ENCODE results near the gene RAPGEF4. TPM values are rescaled to one million over a fixed set of nuclear protein-coding genes. Genes with fewer than 3 reads are reported as not detected.

The RAPGEF4 gene
- total RNA-seq = 1.2 TPM
- polyA plus RNA-seq (ENCODE audit: insufficient read depth in 1 of 8, insufficient read length in 8 of 8, low replicate concordance in 1 of 8) = 1 to 10 TPM; 1.1 to 2.4 (median 1.5) TPM
- long read RNA-seq, donor 1 = 0 reads
- long read RNA-seq, donor 2 = 0 reads
- long read RNA-seq, donor 3 = 0 reads
- long read RNA-seq, donor 4 = 0 reads
- long read RNA-seq, donor 5 = 0 reads
- long read RNA-seq, donor 6 = 0 reads
- long read RNA-seq, donor 7 = 0 reads
- long read RNA-seq, donor 8 = 0 reads
- long read RNA-seq, donor 9 = 0 reads
- long read RNA-seq, donor 10 = 0 reads
- long read RNA-seq, donor 11 = 0 reads

DNA sequence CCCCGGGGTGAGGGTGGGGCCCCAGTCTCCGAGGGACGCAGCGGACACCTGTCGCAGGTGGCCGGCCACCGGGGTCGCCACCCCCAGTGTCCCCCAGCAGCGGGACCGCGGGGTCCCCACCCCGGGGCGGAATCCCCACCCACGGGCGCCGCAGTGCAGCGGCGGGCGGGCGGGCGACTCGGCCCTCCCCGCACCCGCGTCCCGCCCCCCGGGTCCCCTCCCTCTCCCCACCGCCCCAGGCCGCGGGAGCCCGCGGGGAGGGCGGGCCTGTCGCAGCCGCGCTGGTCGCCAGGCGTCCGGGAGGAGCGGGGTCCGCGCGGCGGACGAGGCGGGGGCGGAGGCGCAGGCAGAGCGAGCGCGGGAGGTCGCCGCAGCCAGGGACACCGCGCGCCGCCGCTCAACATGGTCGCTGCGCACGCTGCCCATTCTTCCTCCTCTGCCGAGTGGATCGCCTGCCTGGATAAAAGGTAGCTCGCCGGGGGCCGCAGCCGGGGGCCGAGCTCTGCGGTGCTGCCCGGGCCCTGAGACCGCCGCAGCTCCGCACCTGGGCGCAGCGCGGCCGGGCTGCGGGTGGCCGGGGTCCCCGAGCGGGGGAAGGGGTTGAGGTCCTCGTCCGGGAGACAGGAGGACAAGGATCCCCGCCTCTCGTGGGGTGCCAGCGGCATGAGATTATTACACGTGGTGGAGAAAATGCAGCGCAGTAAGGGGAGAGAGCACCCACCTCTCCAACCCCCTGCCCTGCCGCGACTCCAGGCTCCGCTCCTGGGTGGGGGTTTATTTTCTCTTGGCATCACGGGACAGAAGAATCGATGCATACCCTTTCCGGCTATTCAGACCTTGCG, at the start of gene RAPGEF4:
RAPGEF4 (plus strand) TSS at position 264 of the 842 bp plus-strand sequence; CDS start at position 403, 139 bp downstream.
- H3K27ac ChIP-seq (ENCODE audit: low read length) = no peak within 1 kb of the TSS
- H3K9me3 ChIP-seq (replicated peaks; ENCODE audit: control insufficient read depth, low read depth, low read length) = no peaks in the 10 kb centered on the region
- peaks cover 32% of the 10 kb centered on the region for H3K27me3 ChIP-seq (ENCODE audit: control insufficient read depth, insufficient read depth, low read length)
- no peaks in the 10 kb centered on the region for H3K36me3 ChIP-seq (ENCODE audit: control insufficient read depth, insufficient read depth, low read length)
- DNase-seq = peak; percentile 13
- peaks cover 8% of the 10 kb centered on the region for H3K4me1 ChIP-seq (ENCODE audit: control insufficient read depth, insufficient read depth, low read length)
- 0% methylated on average over 49 of the region's 95 CpGs for WGBS (ENCODE audit: insufficient coverage)
- H3K4me3 ChIP-seq (ENCODE audit: low read length) = peak within 1 kb of the TSS; percentile 27

DNA sequence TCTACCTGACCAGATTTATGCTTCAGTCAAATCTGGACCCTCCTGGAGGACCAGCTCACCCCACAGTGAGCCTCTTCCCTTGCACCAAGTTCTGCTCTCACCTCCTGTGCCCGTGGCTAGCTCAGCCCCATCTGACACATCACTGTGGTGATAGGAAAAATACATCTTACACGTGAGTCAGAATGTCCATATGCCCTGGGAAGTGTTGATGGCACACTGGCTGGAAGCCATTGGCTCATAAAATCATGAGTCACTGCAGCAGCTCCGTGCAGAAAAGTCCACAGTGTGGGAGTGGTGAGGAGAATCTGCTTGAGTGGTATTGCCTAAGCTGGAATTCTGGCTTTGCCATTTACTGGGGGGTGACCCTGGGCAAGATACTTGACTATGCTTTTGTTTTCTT, 42.6 kb upstream of the RAPGEF4 start:
- no peaks in the 10 kb centered on the region for H3K4me1 ChIP-seq (ENCODE audit: control insufficient read depth, insufficient read depth, low read length)
- H3K27me3 ChIP-seq (ENCODE audit: control insufficient read depth, insufficient read depth, low read length) = no peaks in the 10 kb centered on the region
- H3K9me3 ChIP-seq (replicated peaks; ENCODE audit: control insufficient read depth, low read depth, low read length) = no peaks in the 10 kb centered on the region
- H3K4me3 ChIP-seq (ENCODE audit: low read length) = no peak overlapping the region
- no peaks in the 10 kb centered on the region for H3K36me3 ChIP-seq (ENCODE audit: control insufficient read depth, insufficient read depth, low read length)
- no peak overlapping the region for H3K27ac ChIP-seq (ENCODE audit: low read length)
- DNase-seq = peak; percentile 43
- 13% methylated on average over 1 of the region's 3 CpGs for WGBS (ENCODE audit: insufficient coverage)

DNA sequence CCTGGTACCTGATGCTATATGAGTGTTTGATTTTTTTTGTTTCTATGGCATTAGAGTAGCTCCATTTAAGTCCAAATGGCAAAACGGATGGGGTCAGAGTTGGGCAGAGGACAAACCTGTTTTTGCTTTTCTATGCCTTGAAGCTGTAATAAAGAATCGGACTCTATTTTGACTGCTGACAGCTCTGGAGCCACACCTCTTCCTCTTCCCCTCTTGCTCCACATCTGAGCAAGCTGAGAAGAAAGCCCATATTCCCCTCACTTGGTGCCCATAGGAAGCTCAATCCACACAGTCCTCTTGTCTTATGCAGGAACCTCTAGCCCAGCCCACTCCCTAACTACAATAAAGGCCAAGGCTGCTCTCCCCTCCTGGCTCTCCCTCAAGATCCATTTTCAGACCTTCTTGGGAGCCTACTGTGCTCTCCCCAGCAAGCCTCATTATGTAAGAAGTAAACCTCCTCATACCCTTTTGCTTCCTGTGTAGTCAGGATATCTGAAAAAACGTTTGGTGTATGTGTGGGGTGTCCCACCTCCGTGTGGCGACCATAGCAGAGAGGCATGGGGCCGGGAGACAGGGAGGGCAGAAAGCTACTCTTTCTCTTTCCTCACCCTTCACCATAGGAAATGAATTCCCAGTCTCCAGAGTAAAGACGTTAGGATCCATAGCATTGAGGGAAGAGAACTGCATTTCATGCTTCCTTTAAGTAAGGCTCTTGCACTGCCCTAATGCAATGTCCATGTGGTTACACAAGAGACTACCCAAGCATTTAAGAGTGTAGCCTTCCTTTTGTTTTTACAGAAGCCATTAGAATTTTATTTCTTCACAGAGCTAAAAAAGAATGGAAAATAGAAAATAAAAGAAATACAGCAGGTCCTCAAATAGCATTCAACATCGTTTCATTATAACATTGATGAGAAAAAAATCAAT, 41.9 kb upstream of the RAPGEF4 start:
- H3K4me3 ChIP-seq (ENCODE audit: low read length) = no peak overlapping the region
- no peak overlapping the region for H3K27ac ChIP-seq (ENCODE audit: low read length)
- H3K4me1 ChIP-seq (ENCODE audit: control insufficient read depth, insufficient read depth, low read length) = no peaks in the 10 kb centered on the region
- no peaks in the 10 kb centered on the region for H3K9me3 ChIP-seq (replicated peaks; ENCODE audit: control insufficient read depth, low read depth, low read length)
- WGBS (ENCODE audit: insufficient coverage) = 88% methylated on average over 1 of the region's 8 CpGs
- no peaks in the 10 kb centered on the region for H3K36me3 ChIP-seq (ENCODE audit: control insufficient read depth, insufficient read depth, low read length)
- DNase-seq = no peak
- H3K27me3 ChIP-seq (ENCODE audit: control insufficient read depth, insufficient read depth, low read length) = no peaks in the 10 kb centered on the region

DNA sequence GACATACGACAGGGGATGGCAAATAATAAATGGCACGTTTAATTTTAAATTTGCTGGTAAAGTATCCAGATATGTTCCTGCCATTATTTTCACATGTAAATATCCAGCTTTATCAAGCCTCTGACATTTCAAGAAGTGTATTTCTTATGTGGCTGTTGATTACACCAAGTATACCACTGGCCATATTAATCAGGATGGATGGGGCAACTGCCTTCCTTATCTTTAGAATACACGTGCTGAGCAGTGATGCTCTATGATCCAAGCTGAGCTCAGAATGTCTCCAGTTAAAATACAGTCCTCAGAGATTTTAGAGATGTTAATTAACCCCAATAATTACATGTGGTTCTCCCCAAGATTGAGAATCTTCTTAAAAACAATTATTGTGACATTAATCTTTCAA, 38.3 kb upstream of the RAPGEF4 start:
- no peak overlapping the region for H3K27ac ChIP-seq (ENCODE audit: low read length)
- no peak for DNase-seq
- H3K4me1 ChIP-seq (ENCODE audit: control insufficient read depth, insufficient read depth, low read length) = no peaks in the 10 kb centered on the region
- no CpG with 5 or more reads among the region's 3 CpGs for WGBS (ENCODE audit: insufficient coverage)
- H3K27me3 ChIP-seq (ENCODE audit: control insufficient read depth, insufficient read depth, low read length) = no peaks in the 10 kb centered on the region
- H3K36me3 ChIP-seq (ENCODE audit: control insufficient read depth, insufficient read depth, low read length) = no peaks in the 10 kb centered on the region
- H3K4me3 ChIP-seq (ENCODE audit: low read length) = no peak overlapping the region
- no peaks in the 10 kb centered on the region for H3K9me3 ChIP-seq (replicated peaks; ENCODE audit: control insufficient read depth, low read depth, low read length)

DNA sequence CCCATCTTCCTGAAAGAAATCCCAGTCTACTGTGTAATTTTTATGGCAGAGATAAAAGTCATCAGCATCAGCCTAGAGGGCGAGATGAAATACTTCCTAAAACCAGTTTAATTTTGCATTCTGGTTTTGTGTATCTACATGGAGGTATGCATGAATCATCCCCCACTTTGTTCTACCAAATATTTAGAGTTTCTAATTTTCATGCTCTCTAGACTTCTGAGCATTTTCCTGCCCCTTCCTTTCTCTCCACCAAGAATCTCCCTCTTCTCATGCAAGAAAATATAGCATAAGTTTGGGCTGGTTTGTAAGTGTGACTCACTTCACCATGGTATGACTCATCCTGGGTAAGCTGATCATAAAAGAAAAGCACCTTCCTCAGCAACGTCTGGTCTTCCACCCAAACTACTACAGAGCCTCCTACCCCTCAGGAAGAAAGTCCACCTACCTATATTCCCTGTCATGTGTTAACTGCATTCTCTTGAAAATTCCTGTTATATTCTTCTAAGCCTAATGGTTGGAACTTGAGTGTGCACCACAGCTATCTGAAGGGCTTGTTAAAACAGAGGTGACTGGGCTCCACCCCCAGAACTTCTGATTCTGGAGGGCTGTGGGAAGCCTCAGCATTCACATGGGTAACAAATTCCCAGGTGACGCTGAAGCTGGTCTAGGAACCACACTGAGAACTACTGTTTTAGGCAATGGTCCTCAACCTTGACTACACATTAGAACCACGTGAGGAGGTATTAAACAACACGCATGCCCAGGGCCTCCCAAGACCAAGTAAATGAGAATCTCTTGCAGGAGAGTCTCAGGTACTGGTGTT, 37.4 kb upstream of the RAPGEF4 start:
- H3K27me3 ChIP-seq (ENCODE audit: control insufficient read depth, insufficient read depth, low read length) = no peaks in the 10 kb centered on the region
- no peaks in the 10 kb centered on the region for H3K4me1 ChIP-seq (ENCODE audit: control insufficient read depth, insufficient read depth, low read length)
- H3K27ac ChIP-seq (ENCODE audit: low read length) = no peak overlapping the region
- WGBS (ENCODE audit: insufficient coverage) = 86% methylated on average over 3 of the region's 5 CpGs
- no peak overlapping the region for H3K4me3 ChIP-seq (ENCODE audit: low read length)
- H3K9me3 ChIP-seq (replicated peaks; ENCODE audit: control insufficient read depth, low read depth, low read length) = no peaks in the 10 kb centered on the region
- no peaks in the 10 kb centered on the region for H3K36me3 ChIP-seq (ENCODE audit: control insufficient read depth, insufficient read depth, low read length)
- DNase-seq = no peak

DNA sequence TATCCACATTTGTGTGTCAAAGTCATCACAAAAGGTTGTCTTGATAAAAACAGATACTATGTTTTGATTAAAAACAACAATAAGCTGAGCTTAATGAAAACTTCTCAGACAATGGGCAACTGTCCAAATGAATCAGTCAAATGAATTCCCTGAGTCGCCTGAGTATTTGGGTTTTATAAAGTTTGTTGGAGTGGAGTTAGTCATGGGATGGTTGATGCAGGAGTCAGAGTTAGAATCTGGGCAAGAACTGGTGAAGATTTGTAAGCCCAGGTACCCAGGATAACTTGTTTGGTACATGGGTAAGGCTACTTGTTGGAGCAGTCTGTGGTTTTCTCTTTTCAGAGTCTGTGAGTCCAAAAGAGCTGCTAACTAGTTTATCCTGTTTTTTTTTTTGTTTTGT, 34.4 kb upstream of the RAPGEF4 start:
- Histone ChIP-seq H3K27me3 (ENCODE audit: control insufficient read depth, insufficient read depth, low read length) (no peaks in the 10 kb centered on the region), H3K4me3 (ENCODE audit: low read length) (no peak overlapping the region), H3K9me3 (replicated peaks; ENCODE audit: control insufficient read depth, low read depth, low read length) (no peaks in the 10 kb centered on the region), H3K36me3 (ENCODE audit: control insufficient read depth, insufficient read depth, low read length) (no peaks in the 10 kb centered on the region), H3K27ac (ENCODE audit: low read length) (no peak overlapping the region), H3K4me1 (ENCODE audit: control insufficient read depth, insufficient read depth, low read length) (no peaks in the 10 kb centered on the region)
- WGBS (ENCODE audit: insufficient coverage) = 0% methylated on average over 1 of the region's 1 CpG
- no peak for DNase-seq

DNA sequence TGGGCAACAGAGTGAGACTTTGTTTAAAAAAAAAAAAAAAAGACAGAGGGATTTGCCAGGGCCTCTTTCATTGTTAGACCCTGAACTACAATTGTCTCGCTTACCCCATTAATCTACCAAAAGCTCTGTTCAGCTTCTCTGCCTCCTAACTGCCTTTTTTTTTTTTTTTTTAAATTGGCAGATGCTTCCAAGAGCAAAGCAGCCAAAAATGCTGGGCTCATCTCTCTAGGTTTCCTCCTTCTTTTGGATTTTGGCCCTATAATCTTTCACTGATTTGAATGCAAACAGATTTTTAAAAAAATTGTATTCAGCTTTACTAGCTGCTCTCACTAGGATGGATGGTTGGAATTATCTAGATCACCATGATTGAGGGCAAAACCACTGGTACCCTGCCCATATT, 33.2 kb upstream of the RAPGEF4 start:
- DNase-seq = peak; percentile 86
- Histone ChIP-seq H3K4me3 (ENCODE audit: low read length) (no peak overlapping the region), H3K27ac (ENCODE audit: low read length) (no peak overlapping the region), H3K27me3 (ENCODE audit: control insufficient read depth, insufficient read depth, low read length) (peaks cover 5% of the 10 kb centered on the region), H3K36me3 (ENCODE audit: control insufficient read depth, insufficient read depth, low read length) (no peaks in the 10 kb centered on the region), H3K9me3 (replicated peaks; ENCODE audit: control insufficient read depth, low read depth, low read length) (no peaks in the 10 kb centered on the region), H3K4me1 (ENCODE audit: control insufficient read depth, insufficient read depth, low read length) (no peaks in the 10 kb centered on the region)
- no CpG with 5 or more reads among the region's 1 CpG for WGBS (ENCODE audit: insufficient coverage)

DNA sequence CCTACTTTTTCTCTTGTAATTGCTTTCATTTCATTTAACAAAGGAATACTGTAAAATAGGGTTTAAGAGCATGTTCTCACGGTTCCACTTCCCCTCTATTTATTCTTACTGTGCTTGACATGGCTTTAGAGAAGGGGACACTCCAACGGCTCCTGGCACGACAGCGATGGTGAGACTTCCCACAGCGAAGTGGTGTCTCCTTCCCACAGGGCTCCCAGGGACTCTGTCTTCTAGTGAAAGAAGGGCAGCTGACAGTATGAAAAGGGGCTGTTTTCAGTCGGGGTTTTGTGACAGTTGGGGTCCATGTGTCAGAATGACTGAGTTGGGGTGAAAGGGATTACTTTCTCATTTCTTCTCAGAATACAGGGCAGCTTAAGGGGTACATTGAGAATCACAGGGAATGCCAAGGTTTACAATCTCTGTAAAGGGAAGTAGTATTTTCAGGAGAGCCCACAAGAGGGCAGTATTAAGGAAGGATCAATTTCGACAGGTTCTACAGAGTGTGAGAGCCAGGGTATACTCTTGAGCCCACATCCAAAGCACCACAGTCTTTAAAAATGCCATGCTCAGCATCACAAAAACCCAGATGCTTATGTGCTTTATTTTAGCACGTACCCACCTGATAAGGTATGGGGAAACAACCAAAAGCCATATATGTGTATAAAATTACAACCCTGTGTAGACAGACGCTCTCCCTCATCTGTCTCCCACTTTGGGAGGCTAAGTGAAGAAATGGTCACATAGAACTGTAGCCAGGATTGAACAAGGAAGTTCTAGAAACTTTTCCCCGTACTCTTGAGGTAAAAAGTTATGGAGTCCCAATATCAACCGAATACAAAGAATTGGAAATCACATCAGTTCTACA, 31.3 kb upstream of the RAPGEF4 start:
- 70% methylated on average over 2 of the region's 11 CpGs for WGBS (ENCODE audit: insufficient coverage)
- peaks cover 5% of the 10 kb centered on the region for H3K27me3 ChIP-seq (ENCODE audit: control insufficient read depth, insufficient read depth, low read length)

DNA sequence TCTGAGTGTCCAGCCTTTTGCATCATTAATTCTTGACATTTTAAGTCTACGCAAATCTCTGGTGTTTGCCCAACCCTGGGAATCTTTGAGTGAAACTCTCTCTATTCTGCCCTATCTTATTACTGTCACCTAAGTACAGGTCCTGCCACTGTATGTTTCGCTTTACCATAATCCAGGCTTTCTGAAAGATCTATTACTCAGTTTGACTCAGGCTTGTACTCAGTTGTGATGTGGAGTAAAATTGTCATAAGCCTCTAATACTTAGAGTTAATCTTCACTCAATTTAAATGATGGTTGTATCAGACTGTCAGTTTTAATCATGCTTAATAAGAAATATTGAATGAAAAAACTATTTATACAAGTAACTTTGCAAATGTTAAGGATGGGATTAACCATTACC, 30.3 kb upstream of the RAPGEF4 start:
- H3K4me3 ChIP-seq (ENCODE audit: low read length) = no peak overlapping the region
- 0% methylated on average over 1 of the region's 2 CpGs for WGBS (ENCODE audit: insufficient coverage)
- H3K36me3 ChIP-seq (ENCODE audit: control insufficient read depth, insufficient read depth, low read length) = no peaks in the 10 kb centered on the region
- H3K27me3 ChIP-seq (ENCODE audit: control insufficient read depth, insufficient read depth, low read length) = peaks cover 5% of the 10 kb centered on the region
- DNase-seq = no peak
- H3K4me1 ChIP-seq (ENCODE audit: control insufficient read depth, insufficient read depth, low read length) = no peaks in the 10 kb centered on the region
- H3K27ac ChIP-seq (ENCODE audit: low read length) = no peak overlapping the region
- H3K9me3 ChIP-seq (replicated peaks; ENCODE audit: control insufficient read depth, low read depth, low read length) = no peaks in the 10 kb centered on the region

More for the DNA sequence above, 31.3 kb upstream of the RAPGEF4 start:
- H3K36me3 ChIP-seq (ENCODE audit: control insufficient read depth, insufficient read depth, low read length) = no peaks in the 10 kb centered on the region
- H3K4me3 ChIP-seq (ENCODE audit: low read length) = no peak overlapping the region
- no peaks in the 10 kb centered on the region for H3K4me1 ChIP-seq (ENCODE audit: control insufficient read depth, insufficient read depth, low read length)
- no peak overlapping the region for H3K27ac ChIP-seq (ENCODE audit: low read length)
- no peaks in the 10 kb centered on the region for H3K9me3 ChIP-seq (replicated peaks; ENCODE audit: control insufficient read depth, low read depth, low read length)
- no peak for DNase-seq

Measured in muscle of leg (tissue), 16 donors.